SK-N-SH (cell line): ENCODE measurements around the gene KCNT1. TPM values are rescaled to one million over a fixed set of nuclear protein-coding genes. Genes with fewer than 3 reads are reported as not detected.

Experiments
- CTCF ChIA-PET: fragments of 300-600, 350-600 bp; formaldehyde crosslinking; extraction: SDS; loops from one replicate; lab custom pipeline; 2021; lab: Yijun Ruan, JAX
- POLR2A ChIA-PET: fragments of 350-600 bp; sonication (Branson Sonifier 250); formaldehyde crosslinking; extraction: SDS; loops from one replicate; lab custom pipeline; 2020; ENCODE audit warnings: antibody characterized with exemption, inconsistent platforms; lab: Yijun Ruan, JAX
- DNase-seq: peaks from one replicate; pipeline ENCODE4 v3.0.0; 2012
- H2AFZ ChIP-seq: fragments of 200-600 bp; sonication (generic); 2 replicates; pipeline ENCODE4 v1.8.1; 2016; ENCODE audit warnings: antibody characterized with exemption, mild to moderate bottlenecking, low read depth
- H3F3A ChIP-seq: fragments of 200-600 bp; sonication (generic); replicated peaks from 2 replicates; pipeline ENCODE3; 2016; ENCODE audit warnings: antibody characterized with exemption, mild to moderate bottlenecking; ENCODE audit not compliant: insufficient read depth
- H3K27ac ChIP-seq, 2 experiments: fragments of 200-500 bp in 1 of 2; fragments of 200-600 bp in 1 of 2; sonication (Bioruptor generic) in 1 of 2; sonication (generic), shearing (Covaris generic) in 1 of 2; 2 replicates each; pipeline versions ENCODE4 v1.5.1 to v1.6.1; 2014 to 2016; ENCODE audit warnings: low read depth in 2 of 2, inconsistent platforms in 1 of 2, low read length in 1 of 2, mild to moderate bottlenecking in 1 of 2, mixed read lengths in 1 of 2
- H3K27me3 ChIP-seq: fragments of 200-600 bp; sonication (generic), shearing (Covaris generic); 2 replicates; pipeline ENCODE4 v1.6.1; 2016; ENCODE audit warnings: mixed run types; ENCODE audit not compliant: insufficient read depth
- H3K36me3 ChIP-seq, 2 experiments: fragments of 200-500 bp in 1 of 2; fragments of 200-600 bp in 1 of 2; sonication (Bioruptor generic) in 1 of 2; sonication (generic) in 1 of 2; replicated peaks in 1 of 2; 2 replicates each; pipeline versions ENCODE3 to v1.5.1; 2014 to 2016; ENCODE audit warnings: low read length in 1 of 2, mild to moderate bottlenecking in 1 of 2; ENCODE audit not compliant: insufficient read depth in 2 of 2, control insufficient read depth in 1 of 2
- H3K4me1 ChIP-seq, 2 experiments: fragments of 200-500 bp in 1 of 2; fragments of 200-600 bp in 1 of 2; sonication (Bioruptor generic) in 1 of 2; sonication (generic), shearing (Covaris generic) in 1 of 2; 2 replicates each; pipeline versions ENCODE4 v1.5.1 to v1.6.1; 2014 to 2016; ENCODE audit warnings: low read depth in 1 of 2, low read length in 1 of 2, mixed run types in 1 of 2; ENCODE audit not compliant: insufficient read depth in 2 of 2, control insufficient read depth in 1 of 2
- H3K4me2 ChIP-seq: fragments of 200-600 bp; sonication (generic), shearing (Covaris generic); 2 replicates; pipeline ENCODE4 v1.6.1; 2017; ENCODE audit warnings: mixed run types
- H3K4me3 ChIP-seq, 2 experiments: fragments of 200-500 bp in 1 of 2; fragments of 200-600 bp in 1 of 2; sonication (Bioruptor generic) in 1 of 2; sonication (generic), shearing (Covaris generic) in 1 of 2; 2 replicates each; pipeline versions ENCODE4 v1.5.1 to v1.8.1; 2014 to 2016; ENCODE audit warnings: low read depth in 2 of 2, inconsistent platforms in 1 of 2, low read length in 1 of 2, mild to moderate bottlenecking in 1 of 2, mixed read lengths in 1 of 2, moderate library complexity in 1 of 2
- H3K79me2 ChIP-seq: fragments of 200-600 bp; sonication (generic); 2 replicates; pipeline ENCODE4 v1.8.1; 2017; ENCODE audit warnings: mild to moderate bottlenecking; ENCODE audit not compliant: insufficient read depth
- H3K9ac ChIP-seq: fragments of 200-600 bp; sonication (generic); 2 replicates; pipeline ENCODE4 v1.6.1; 2017; ENCODE audit warnings: mixed run types
- H3K9me2 ChIP-seq: fragments of 200-600 bp; sonication (generic); 2 replicates; pipeline ENCODE4 v1.6.1; 2017; ENCODE audit warnings: mixed run types
- H3K9me3 ChIP-seq: fragments of 200-600 bp; sonication (generic); 2 replicates; pipeline ENCODE4 v1.6.1; 2017; ENCODE audit warnings: mixed run types, mild to moderate bottlenecking, moderate library complexity
- H4K20me1 ChIP-seq: fragments of 200-600 bp; sonication (generic); 2 replicates; pipeline ENCODE4 v1.6.1; 2017; ENCODE audit warnings: mild to moderate bottlenecking, mixed run types; ENCODE audit not compliant: insufficient read depth
- CTCF ChIP-seq: fragments of 200-600 bp; sonication (generic); IDR thresholded peaks from 2 replicates; pipeline ENCODE4 v1.6.1; 2017; ENCODE audit warnings: antibody characterized with exemption, mild to moderate bottlenecking, moderate library complexity
- ELF1 ChIP-seq: IDR thresholded peaks from 2 replicates; pipeline ENCODE4 v1.4.0; 2012
- EP300 ChIP-seq, 2 experiments: IDR thresholded peaks; 2 replicates each; pipeline versions ENCODE4 v1.4.0 to v1.6.1; 2012; ENCODE audit warnings: borderline replicate concordance in 1 of 2, low read depth in 1 of 2, low read length in 1 of 2
- FOSL2 ChIP-seq: IDR thresholded peaks from 2 replicates; pipeline ENCODE4 v1.4.0; 2012; ENCODE audit warnings: low read depth, mild to moderate bottlenecking, moderate library complexity, borderline replicate concordance
- FOXJ3 ChIP-seq: sonication (generic); formaldehyde crosslinking; IDR thresholded peaks from 2 replicates; pipeline ENCODE4 v1.5.1; 2020; ENCODE audit warnings: mild to moderate bottlenecking, missing genetic modification reagents
- GABPA ChIP-seq: IDR thresholded peaks from 2 replicates; pipeline ENCODE4 v1.4.0; 2012; ENCODE audit warnings: low read depth, mild to moderate bottlenecking
- GATA2 ChIP-seq: sonication (generic); formaldehyde crosslinking; IDR thresholded peaks from 2 replicates; pipeline ENCODE4 v1.5.0; 2020; ENCODE audit warnings: mild to moderate bottlenecking, missing genetic modification reagents
- JUND ChIP-seq: IDR thresholded peaks from 2 replicates; pipeline ENCODE4 v1.4.0; 2012
- MAX ChIP-seq: IDR thresholded peaks from 2 replicates; pipeline ENCODE4 v1.4.0; 2012; ENCODE audit warnings: low read depth
- MEF2A ChIP-seq: IDR thresholded peaks from 2 replicates; pipeline ENCODE4 v1.4.0; 2012; ENCODE audit warnings: low read depth, borderline replicate concordance
- NFIC ChIP-seq: IDR thresholded peaks from 2 replicates; pipeline ENCODE4 v1.4.0; 2012; ENCODE audit warnings: borderline replicate concordance
- NRF1 ChIP-seq: IDR thresholded peaks from 2 replicates; pipeline ENCODE4 v1.6.1; 2012; ENCODE audit warnings: low read depth, mild to moderate bottlenecking, low read length
- POLR2AphosphoS5 ChIP-seq: IDR thresholded peaks from 2 replicates; pipeline ENCODE4 v1.6.1; 2012; ENCODE audit warnings: low read depth, low read length
- RCOR1 ChIP-seq: fragments of 150-350 bp; IDR thresholded peaks from 2 replicates; pipeline ENCODE4 v1.6.1; 2017; ENCODE audit warnings: antibody characterized with exemption, low read length
- REST ChIP-seq: IDR thresholded peaks from 2 replicates; pipeline ENCODE4 v1.6.1; 2012; ENCODE audit warnings: mild to moderate bottlenecking, low read depth, low read length, moderate library complexity
- RFX5 ChIP-seq: IDR thresholded peaks from 2 replicates; pipeline ENCODE4 v1.6.1; 2012; ENCODE audit warnings: mild to moderate bottlenecking, improper control_type of control experiment, low read length
- RXRA ChIP-seq: IDR thresholded peaks from 2 replicates; pipeline ENCODE4 v1.4.0; 2012; ENCODE audit warnings: low read depth, mild to moderate bottlenecking, borderline replicate concordance
- SIN3A ChIP-seq: IDR thresholded peaks from 2 replicates; pipeline ENCODE4 v1.6.1; 2012; ENCODE audit warnings: low read depth, mild to moderate bottlenecking, low read length, moderate library complexity, borderline replicate concordance
- TCF12 ChIP-seq: IDR thresholded peaks from 2 replicates; pipeline ENCODE4 v1.4.0; 2012
- USF1 ChIP-seq: IDR thresholded peaks from 2 replicates; pipeline ENCODE4 v1.4.0; 2012; ENCODE audit warnings: low read depth, borderline replicate concordance
- YY1 ChIP-seq: IDR thresholded peaks from 2 replicates; pipeline ENCODE4 v1.4.0; 2012; ENCODE audit warnings: low read depth, mild to moderate bottlenecking
- WGBS: methylation state at CpG from one replicate; pipeline ENCODE4 v1.1.6; 2017; ENCODE audit warnings: low lambda C conversion rate; 5-methylcytosine and 5-hydroxymethylcytosine counted together
- polyA plus RNA-seq, 3 experiments: library from polyadenylated mRNA; depleted of rRNA; stranded (reverse); fragments of >200 nt; gene quantifications; 2 replicates each; pipeline ENCODE4 v1.2.3, GENCODE V29; 2012

The KCNT1 gene
- polyA plus RNA-seq, 1 of the 3 experiments (the other 2 are of a cell fraction), result 0.08 TPM

GRCh38 chr9:135750786-135751185 is 48.8 kb downstream of the KCNT1 start:
- Histone ChIP-seq H3K4me1 (no peaks in the 10 kb centered on the region), H2AFZ (no peak overlapping the region), H3K27me3 (no peaks in the 10 kb centered on the region), H3K9me3 (no peaks in the 10 kb centered on the region), H4K20me1 (no peaks in the 10 kb centered on the region), H3K79me2 (no peaks in the 10 kb centered on the region), H3F3A (no peaks in the 10 kb centered on the region), H3K4me3 (no peak overlapping the region), H3K36me3 (no peaks in the 10 kb centered on the region), H3K9me2 (no peaks in the 10 kb centered on the region), H3K9ac (no peak overlapping the region), H3K27ac (no peak overlapping the region), H3K4me2 (no peak overlapping the region)
- DNase-seq, result no peak
- TF ChIP-seq NFIC (no peak), RFX5 (no peak), GATA2 (CRISPR knock-in tag) (no peak), CTCF (no peak), RCOR1 (no peak), MEF2A (no peak), REST (no peak), TCF12 (no peak), ELF1 (no peak), RXRA (no peak), FOXJ3 (CRISPR knock-in tag) (no peak), EP300 (IDR thresholded peaks at IDR 0.05; ENCODE audit: borderline replicate concordance in 1 of 2, low read depth in 1 of 2, low read length in 1 of 2) (no peak), NRF1 (no peak)
- 83% methylated on average over 9 of the region's 22 CpGs for WGBS
- ChIA-PET POLR2A (no interaction called here), CTCF (no interaction called here)

- 56% methylated on average over 6 of the region's 13 CpGs for WGBS
- no peak for DNase-seq
- H3K79me2 ChIP-seq, result no peaks in the 10 kb centered on the region
- no peak overlapping the region for H2AFZ ChIP-seq
- ChIA-PET POLR2A (no interaction called here), CTCF (no interaction called here)
- H3K27me3 ChIP-seq, result no peaks in the 10 kb centered on the region
- no peaks in the 10 kb centered on the region for H4K20me1 ChIP-seq
- H3K4me1 ChIP-seq, result no peaks in the 10 kb centered on the region
- H3K4me3 ChIP-seq, result no peak overlapping the region
- H3K27ac ChIP-seq, result no peak overlapping the region
- no peak overlapping the region for H3K4me2 ChIP-seq
- H3F3A ChIP-seq, result no peaks in the 10 kb centered on the region
- no peaks in the 10 kb centered on the region for H3K9me3 ChIP-seq
- H3K9me2 ChIP-seq, result no peaks in the 10 kb centered on the region
- H3K36me3 ChIP-seq, result no peaks in the 10 kb centered on the region
- TF ChIP-seq USF1 (no peak), EP300 (IDR thresholded peaks at IDR 0.05; ENCODE audit: borderline replicate concordance in 1 of 2, low read depth in 1 of 2, low read length in 1 of 2) (no peak), JUND (no peak), YY1 (no peak), MAX (no peak), FOSL2 (no peak), SIN3A (no peak), RXRA (no peak), NRF1 (no peak), POLR2AphosphoS5 (no peak), CTCF (no peak), GABPA (no peak)
- no peak overlapping the region for H3K9ac ChIP-seq
Observed at GRCh38 chr9:135751501-135751900, 49.5 kb downstream of the KCNT1 start.
